H1 (cell line): Measurements from ENCODE around the gene KPNA1.

Experiments
- CTCF ChIP-seq, 3 experiments: IDR thresholded peaks; 1 replicate in 2 of 3; 2 replicates in 1 of 3; pipeline versions ENCODE4 v1.5.1 to v1.6.1; 2011; ENCODE audit warnings: low read length in 3 of 3, mild to moderate bottlenecking in 3 of 3, inconsistent platforms in 2 of 3, low read depth in 1 of 3, moderate library complexity in 1 of 3; ENCODE audit not compliant: insufficient read depth in 1 of 3; ENCODE audit errors: control extremely low read depth in 1 of 3
- E2F6 ChIP-seq: IDR thresholded peaks from 2 replicates; pipeline ENCODE4 v1.6.1; 2012; ENCODE audit warnings: inconsistent platforms
- EP300 ChIP-seq, 2 experiments: IDR thresholded peaks; 1 replicate in 1 of 2; 2 replicates in 1 of 2; pipeline ENCODE4 v1.6.1; 2011 to 2012; ENCODE audit warnings: low read depth in 2 of 2, low read length in 2 of 2, mild to moderate bottlenecking in 2 of 2, borderline replicate concordance in 1 of 2, inconsistent platforms in 1 of 2, moderate library complexity in 1 of 2
- EZH2 ChIP-seq: fragments of 200-600 bp; sonication (generic); IDR thresholded peaks from 2 replicates; pipeline ENCODE4 v1.7.1; 2012; ENCODE audit warnings: low read depth, mild to moderate bottlenecking, moderate library complexity, low read length, inconsistent platforms; ENCODE audit not compliant: severe bottlenecking
- POLR2A ChIP-seq, 2 experiments: IDR thresholded peaks; 1 replicate in 1 of 2; 2 replicates in 1 of 2; pipeline ENCODE4 v1.6.1; 2011; ENCODE audit warnings: low read depth in 2 of 2, low read length in 2 of 2, mild to moderate bottlenecking in 2 of 2; ENCODE audit errors: control extremely low read depth in 1 of 2
- POLR2AphosphoS5 ChIP-seq: IDR thresholded peaks from 2 replicates; pipeline ENCODE4 v1.6.1; 2011; ENCODE audit warnings: low read depth, low read length
- SIN3A ChIP-seq, 2 experiments: IDR thresholded peaks in 1 of 2; conservative IDR thresholded peaks in 1 of 2; 2 replicates each; pipeline ENCODE4 v1.6.1; 2011 to 2012; ENCODE audit warnings: low read length in 2 of 2, improper control_type of control experiment in 1 of 2, low read depth in 1 of 2, mild to moderate bottlenecking in 1 of 2
- TAF1 ChIP-seq: IDR thresholded peaks from 2 replicates; pipeline ENCODE4 v1.6.1; 2011; ENCODE audit warnings: mild to moderate bottlenecking, low read depth, low read length
- USF2 ChIP-seq: IDR thresholded peaks from 2 replicates; pipeline ENCODE4 v1.6.1; 2011; ENCODE audit warnings: low read length, improper control_type of control experiment
- ZNF274 ChIP-seq: IDR thresholded peaks from 2 replicates; pipeline ENCODE4 v1.7.0; 2012; ENCODE audit warnings: low read length, borderline replicate concordance; ENCODE audit errors: extremely low read depth

- TF ChIP-seq CTCF (IDR thresholded peaks at IDR 0.05; ENCODE audit: control extremely low read depth in 1 of 3, insufficient read depth in 1 of 3, low read depth in 1 of 3, low read length in 3 of 3) = no peak
- no peak for TF ChIP-seq SIN3A (conservative IDR thresholded peaks at IDR 0.05 in 1 of 2, IDR thresholded peaks at IDR 0.05 in 1 of 2; ENCODE audit: low read depth in 1 of 2, low read length in 2 of 2)
- no peak for TF ChIP-seq EP300 (IDR thresholded peaks at IDR 0.05; ENCODE audit: borderline replicate concordance in 1 of 2, low read depth in 2 of 2, low read length in 2 of 2)
- TF ChIP-seq TAF1 = no peak
- no peak for TF ChIP-seq POLR2A (IDR thresholded peaks at IDR 0.05; ENCODE audit: control extremely low read depth in 1 of 2, low read depth in 2 of 2, low read length in 2 of 2)
- TF ChIP-seq USF2 = no peak
- TF ChIP-seq EZH2 = no peak
- TF ChIP-seq ZNF274 = no peak
- no peak for TF ChIP-seq POLR2AphosphoS5
- no peak for TF ChIP-seq E2F6
Measured at GRCh38 chr3:122557356-122557755, 42.6 kb upstream of the KPNA1 start.
